Activated T-helper 17 cell treated with anti-CD3 and anti-CD28 coated beads, Interleukin-2, amount 50 U/mL, for 72 hours (primary cell): ENCODE measurements around the gene PLVAP. TPM values are rescaled to one million over a fixed set of nuclear protein-coding genes. Genes with fewer than 3 reads are reported as not detected.

Source experiments
- ATAC-seq: fragments of 150-1000 bp; cut with Tn5 transposase; replicated peaks from 2 replicates; pipeline ENCODE4 v1.10.0; 2021; ENCODE audit warnings: mild to moderate bottlenecking, moderate library complexity
- H3K27ac Mint-ChIP-seq: one replicate; pipeline ENCODE4 v1.8.0; 2022; ENCODE audit warnings: mixed read lengths
- H3K27me3 Mint-ChIP-seq: one replicate; pipeline ENCODE4 v1.8.0; 2022; ENCODE audit warnings: mixed read lengths
- H3K36me3 Mint-ChIP-seq: one replicate; pipeline ENCODE4 v1.8.0; 2022; ENCODE audit warnings: low read depth, mild to moderate bottlenecking, mixed read lengths
- H3K4me1 Mint-ChIP-seq: one replicate; pipeline ENCODE4 v1.8.0; 2022; ENCODE audit warnings: mixed read lengths
- H3K4me3 Mint-ChIP-seq: one replicate; pipeline ENCODE4 v1.8.0; 2022; ENCODE audit warnings: mild to moderate bottlenecking, mixed read lengths
- H3K9me3 Mint-ChIP-seq: one replicate; pipeline ENCODE4 v1.8.0; 2022; ENCODE audit warnings: mixed read lengths
- total RNA-seq, 2 donors: library from RNA; stranded (reverse); gene quantifications; one replicate each; pipeline ENCODE4 v1.2.3, GENCODE V29; 2022

The PLVAP gene
- total RNA-seq, 2 donors from 2014 or later: 0.53 TPM; not detected in 1

DNA sequence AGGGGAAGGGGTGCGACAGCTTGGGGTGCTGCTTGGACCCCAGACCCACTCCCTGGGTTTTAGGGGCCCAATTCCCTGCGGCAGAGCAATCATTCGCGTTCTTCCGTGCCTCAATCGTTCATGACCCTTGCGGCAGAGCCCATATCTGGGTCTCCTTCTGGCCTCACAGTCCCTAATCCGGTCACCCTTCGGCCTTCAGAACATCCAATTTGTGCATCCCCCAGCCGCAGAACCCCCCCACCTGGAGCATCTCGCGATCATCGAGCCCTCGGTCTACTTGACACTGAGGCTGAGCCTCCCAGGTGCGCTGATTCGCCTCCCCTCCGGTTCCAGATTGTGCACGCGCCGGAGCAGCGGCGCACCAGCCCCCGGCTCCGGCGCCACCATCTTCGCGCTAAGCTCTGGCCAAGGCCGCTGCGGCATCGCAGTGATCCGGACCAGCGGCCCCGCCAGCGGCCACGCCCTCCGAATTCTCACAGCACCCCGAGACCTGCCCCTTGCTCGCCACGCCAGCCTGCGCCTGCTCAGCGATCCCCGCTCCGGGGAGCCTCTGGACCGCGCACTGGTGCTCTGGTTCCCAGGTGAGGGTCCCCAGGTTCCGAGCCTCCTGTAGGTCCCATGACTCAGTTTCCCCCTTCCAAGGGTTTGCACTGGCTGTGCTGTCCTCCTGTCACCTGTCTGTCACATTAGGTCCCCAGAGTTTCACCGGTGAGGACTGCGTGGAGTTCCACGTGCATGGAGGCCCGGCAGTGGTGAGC lies 39.3 kb downstream of the PLVAP start:
- H3K27me3 Mint-ChIP-seq: no peaks in the 10 kb centered on the region
- H3K4me3 Mint-ChIP-seq: peak overlapping the region; percentile 86
- no peaks in the 10 kb centered on the region for H3K9me3 Mint-ChIP-seq
- peak overlapping the region; percentile 74 for H3K27ac Mint-ChIP-seq
- H3K36me3 Mint-ChIP-seq: no peaks in the 10 kb centered on the region
- peak; percentile 8 for ATAC-seq
- H3K4me1 Mint-ChIP-seq: peaks cover 17% of the 10 kb centered on the region

DNA sequence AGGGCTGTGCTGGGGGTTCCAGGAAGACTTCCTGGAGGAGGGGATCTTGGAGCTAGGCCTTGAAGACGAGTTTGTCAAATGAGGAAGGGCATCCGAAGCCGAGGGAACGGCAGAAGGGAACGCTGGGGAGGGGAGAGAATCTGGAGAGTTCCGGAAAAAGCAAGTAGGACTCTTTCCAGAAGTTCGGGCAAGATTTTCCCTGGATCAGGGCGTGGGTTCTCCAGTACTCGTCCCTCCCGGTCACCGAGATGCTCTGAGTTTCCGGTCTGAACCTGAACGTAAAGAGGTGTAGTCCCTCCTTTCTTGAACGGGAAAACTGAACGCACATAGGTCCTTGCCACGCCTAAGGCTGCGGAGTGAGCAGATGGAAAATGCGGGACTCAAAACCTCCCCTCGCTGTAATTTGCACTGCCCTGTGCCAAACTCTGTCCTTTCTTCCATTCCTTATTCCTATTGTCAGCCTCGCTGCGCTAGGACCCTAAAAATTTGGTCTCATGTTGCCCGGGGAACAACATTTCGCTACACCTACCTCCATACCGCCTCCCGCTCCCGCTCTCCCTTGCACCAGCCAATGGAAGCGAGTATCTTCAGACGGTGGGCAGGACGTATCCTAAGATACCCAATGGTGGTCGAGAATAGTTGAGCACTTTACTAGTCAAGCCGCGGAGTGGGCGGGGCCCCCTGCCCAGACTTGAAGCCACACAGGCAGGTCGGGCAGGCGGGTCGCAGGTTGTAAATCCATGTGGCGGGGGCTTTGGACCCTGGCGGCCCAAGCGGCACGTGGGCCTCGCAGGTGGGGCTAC lies 40.1 kb downstream of the PLVAP start, which contains the start of gene GTPBP3:
Gene GTPBP3 (plus strand): TSS at position 682 of the 803 bp plus-strand sequence. CDS start 59 bp downstream, at position 741.
- peak within 1 kb of the TSS; percentile 74 for H3K27ac Mint-ChIP-seq
- H3K36me3 Mint-ChIP-seq: no peaks in the 10 kb centered on the region
- H3K9me3 Mint-ChIP-seq: no peaks in the 10 kb centered on the region

DNA sequence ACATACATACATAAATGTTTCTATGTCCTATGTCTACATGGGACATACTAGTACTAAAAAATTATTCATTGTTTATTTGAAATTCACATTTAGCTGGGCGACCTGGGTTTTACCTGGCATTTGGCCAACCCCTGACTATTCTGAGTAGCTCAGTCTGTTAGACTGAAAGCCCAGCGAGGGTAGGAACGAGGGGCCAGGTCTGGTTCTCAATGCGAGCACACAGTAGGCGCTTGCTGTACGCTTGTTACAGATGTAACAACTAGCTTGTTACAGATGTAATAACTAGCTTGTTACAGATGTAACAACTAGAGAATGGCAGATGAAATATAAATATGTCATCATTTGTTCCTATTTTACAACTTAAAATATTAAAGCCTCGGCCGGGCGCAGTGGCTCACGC lies 41.6 kb downstream of the PLVAP start:
- H3K4me1 Mint-ChIP-seq: peaks cover 17% of the 10 kb centered on the region
- no peak for ATAC-seq
- no peaks in the 10 kb centered on the region for H3K36me3 Mint-ChIP-seq
- H3K9me3 Mint-ChIP-seq: no peaks in the 10 kb centered on the region
- no peaks in the 10 kb centered on the region for H3K27me3 Mint-ChIP-seq
- H3K27ac Mint-ChIP-seq: no peak overlapping the region
- peak overlapping the region; percentile 86 for H3K4me3 Mint-ChIP-seq

More for the DNA sequence above, 40.1 kb downstream of the PLVAP start, which contains the start of gene GTPBP3:
- H3K27me3 Mint-ChIP-seq: no peaks in the 10 kb centered on the region
- H3K4me1 Mint-ChIP-seq: peaks cover 17% of the 10 kb centered on the region
- peak within 1 kb of the TSS; percentile 86 for H3K4me3 Mint-ChIP-seq
- ATAC-seq: peak; percentile 95

DNA sequence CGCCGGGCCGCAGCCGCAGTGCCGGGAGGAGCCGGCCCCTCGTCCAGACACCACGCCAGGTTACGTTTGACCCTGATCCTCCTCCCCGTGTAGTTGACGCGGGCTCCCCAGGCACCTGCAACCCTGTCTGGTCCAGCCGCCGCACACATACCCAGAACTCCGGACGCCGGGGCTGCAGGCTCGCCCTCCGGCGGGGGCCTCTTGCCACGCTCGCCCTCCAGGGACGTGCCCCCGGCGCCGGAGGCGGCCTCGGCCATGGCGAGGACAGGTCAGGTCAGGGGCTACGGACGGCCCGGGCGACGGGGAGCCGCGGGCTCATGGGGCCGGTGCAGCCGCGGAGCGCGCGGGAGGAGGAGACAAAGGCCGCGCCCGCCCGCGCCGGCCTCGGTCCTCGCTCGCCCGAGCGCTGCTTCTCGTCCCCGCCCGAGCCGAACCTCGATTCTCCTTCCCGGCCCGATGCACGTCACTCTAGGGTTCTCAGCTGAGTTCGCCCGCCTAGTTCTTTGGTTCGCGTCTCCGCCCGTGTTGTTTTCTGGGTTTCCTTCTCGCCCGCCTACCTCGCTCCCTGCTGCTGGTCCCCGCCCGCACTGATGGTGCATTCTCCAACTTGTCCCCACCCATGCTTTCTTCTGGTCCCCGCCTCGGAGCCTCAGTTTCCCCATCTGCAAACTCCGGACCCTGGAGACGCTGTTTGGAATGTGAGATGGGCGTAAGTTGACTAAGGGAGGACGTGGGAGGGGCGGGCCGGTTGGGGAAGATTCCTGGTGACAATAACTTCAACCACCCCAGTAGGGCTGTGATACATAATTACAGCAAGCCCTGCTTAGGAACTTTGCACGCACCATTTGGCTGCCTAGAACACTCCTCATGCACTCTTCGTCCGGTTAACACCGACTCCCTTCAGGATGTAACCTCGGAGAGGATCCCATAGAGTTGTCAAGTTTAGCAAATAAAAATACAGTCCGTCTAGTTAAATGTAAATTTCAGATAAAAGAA lies 42.4 kb downstream of the PLVAP start, which contains the start of gene ANO8:
Gene ANO8 (minus strand): TSS at position 442 of the 996 bp plus-strand sequence. CDS start 185 bp downstream, at position 257.
- peak within 1 kb of the TSS; percentile 80 for H3K27ac Mint-ChIP-seq
- H3K36me3 Mint-ChIP-seq: no peaks in the 10 kb centered on the region
- no peaks in the 10 kb centered on the region for H3K9me3 Mint-ChIP-seq
- H3K4me1 Mint-ChIP-seq: peaks cover 17% of the 10 kb centered on the region
- H3K27me3 Mint-ChIP-seq: no peaks in the 10 kb centered on the region
- H3K4me3 Mint-ChIP-seq: peak within 1 kb of the TSS; percentile 86
- peak; percentile 8 for ATAC-seq

DNA sequence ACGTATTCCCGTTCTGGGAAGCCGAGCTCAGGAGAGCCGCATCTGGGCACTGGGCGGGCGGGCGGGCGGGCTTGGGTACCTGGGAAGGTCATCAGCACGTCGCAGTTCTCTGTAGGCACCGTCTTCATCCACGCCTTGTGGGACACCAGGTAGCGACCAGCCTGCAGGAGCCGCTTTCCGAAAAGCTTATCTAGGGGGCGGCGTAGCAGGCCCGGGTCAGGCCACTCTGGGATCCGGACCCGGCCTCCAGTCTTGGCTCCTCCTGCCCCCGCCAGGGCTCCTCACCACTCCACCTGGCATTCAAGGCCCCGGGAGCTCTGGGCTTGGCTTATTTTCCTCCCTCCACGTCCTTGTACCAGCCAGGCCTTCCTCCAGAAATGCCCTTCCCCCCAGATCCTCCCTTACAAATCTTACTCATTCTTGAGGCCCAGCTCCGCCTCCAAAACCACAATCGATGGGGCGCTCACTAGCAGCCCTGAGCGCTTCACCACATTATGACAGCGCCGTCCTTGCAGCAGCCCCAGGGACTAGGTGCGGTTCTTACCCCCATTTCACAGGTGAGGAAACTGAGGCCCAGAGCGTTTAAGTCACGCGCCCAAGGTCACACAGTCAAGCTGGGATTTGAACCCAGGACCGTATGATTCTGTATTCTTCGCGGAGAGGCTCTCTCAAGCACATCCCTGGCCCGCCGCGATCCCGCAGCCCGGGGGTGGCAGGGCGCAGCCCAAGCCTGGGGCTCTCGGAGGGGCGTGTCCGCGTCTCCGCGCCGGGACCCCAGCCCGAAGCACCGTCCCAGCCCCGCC lies 43.3 kb downstream of the PLVAP start:
- no peaks in the 10 kb centered on the region for H3K27me3 Mint-ChIP-seq
- H3K36me3 Mint-ChIP-seq: no peaks in the 10 kb centered on the region
- H3K9me3 Mint-ChIP-seq: no peaks in the 10 kb centered on the region
- peak overlapping the region; percentile 80 for H3K27ac Mint-ChIP-seq
- H3K4me1 Mint-ChIP-seq: peaks cover 17% of the 10 kb centered on the region
- ATAC-seq: peak; percentile 61
- H3K4me3 Mint-ChIP-seq: peak overlapping the region; percentile 86

DNA sequence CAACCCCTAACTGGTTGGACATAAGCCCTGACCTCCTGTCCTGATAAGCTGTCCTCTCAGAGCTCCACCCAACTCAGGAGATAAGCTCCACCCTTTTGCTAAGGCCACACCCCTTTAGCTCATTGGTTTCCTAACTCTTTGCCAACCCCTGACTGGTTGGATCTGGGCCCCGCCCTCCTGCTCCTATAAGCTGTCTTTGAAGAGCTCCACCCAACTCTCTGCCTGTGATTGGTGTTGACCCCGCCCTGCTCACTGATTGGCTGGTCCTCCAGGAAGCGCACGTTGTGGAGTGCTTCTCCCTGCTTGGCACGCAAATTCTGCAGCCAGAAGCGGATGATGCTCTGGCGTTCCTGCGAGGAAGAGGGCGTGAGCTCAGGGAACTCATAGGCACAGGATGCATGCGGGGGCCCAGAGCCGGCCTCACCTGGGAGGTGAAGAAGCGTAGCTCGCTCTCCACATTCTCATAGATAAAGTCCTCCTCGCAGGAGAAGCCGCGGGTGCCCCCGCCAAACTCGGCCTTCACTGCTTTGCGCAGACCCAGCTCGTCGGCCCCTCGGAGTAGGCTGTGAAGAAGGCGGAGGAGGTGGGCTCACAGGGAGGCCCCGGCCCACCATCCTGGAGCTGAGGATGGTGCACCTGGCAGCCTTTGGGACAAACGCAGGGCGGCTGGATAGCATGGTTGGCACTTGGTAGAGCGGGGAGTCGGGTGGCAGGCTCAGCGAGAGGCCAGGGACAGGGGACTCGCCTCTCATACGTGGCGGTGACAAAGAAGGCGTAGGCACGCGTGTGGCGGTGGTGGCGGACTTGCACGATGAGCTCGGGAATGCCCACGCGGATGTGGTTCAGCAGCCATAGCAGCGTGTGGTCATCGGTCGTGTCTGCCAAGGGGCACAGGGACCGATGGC lies 44.2 kb downstream of the PLVAP start:
- Mint-ChIP-seq H3K4me3 (peak overlapping the region; percentile 15), H3K27ac (no peak overlapping the region), H3K4me1 (peaks cover 17% of the 10 kb centered on the region), H3K36me3 (no peaks in the 10 kb centered on the region), H3K9me3 (no peaks in the 10 kb centered on the region), H3K27me3 (no peaks in the 10 kb centered on the region)
- ATAC-seq: peak; percentile 5

DNA sequence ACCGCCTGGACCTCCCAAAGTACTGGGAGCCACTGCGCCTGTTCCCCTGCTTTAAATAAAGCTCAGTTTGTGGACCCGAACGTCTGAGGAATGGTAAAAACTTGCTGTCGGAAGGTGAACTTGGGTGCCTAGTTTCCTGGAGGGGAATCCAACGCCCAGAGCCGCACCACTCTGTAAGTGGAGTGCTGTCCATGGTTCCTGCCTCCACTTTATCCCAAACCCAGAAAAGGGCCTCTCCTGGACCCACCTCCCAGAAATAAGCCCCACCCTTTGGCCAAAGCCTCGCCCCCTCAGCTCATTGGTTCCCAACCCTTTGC lies 44.8 kb downstream of the PLVAP start:
- H3K4me1 Mint-ChIP-seq: peaks cover 16% of the 10 kb centered on the region

DNA sequence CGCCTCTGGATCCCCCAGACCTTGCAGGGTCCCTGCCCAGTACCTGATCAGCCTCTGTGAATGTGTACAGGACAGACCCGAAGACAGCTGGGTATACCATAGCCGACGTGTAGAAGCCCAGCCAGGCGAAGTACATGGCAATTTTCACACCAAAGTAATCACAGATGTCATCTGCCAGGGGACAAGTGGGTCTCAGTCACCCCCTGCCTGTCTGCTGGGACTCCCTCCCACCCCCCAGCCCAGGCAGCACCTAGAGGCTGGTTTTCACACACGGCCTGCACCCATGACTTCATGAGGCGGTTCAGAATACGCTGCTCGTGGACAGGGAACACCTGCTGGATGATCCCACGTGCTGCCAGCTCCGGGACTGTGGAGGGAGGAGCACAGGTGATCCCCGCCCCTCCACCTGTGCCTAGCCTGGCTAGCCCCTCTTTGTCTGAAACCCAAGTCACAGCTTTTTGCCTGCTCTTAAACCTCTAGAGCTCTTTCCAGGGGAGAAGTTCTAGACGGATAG lies 46.0 kb downstream of the PLVAP start:
- peaks cover 12% of the 10 kb centered on the region for H3K4me1 Mint-ChIP-seq

More for the DNA sequence above, 44.8 kb downstream of the PLVAP start:
- Mint-ChIP-seq H3K4me3 (no peak overlapping the region), H3K27me3 (no peaks in the 10 kb centered on the region), H3K36me3 (no peaks in the 10 kb centered on the region), H3K27ac (no peak overlapping the region), H3K9me3 (no peaks in the 10 kb centered on the region)
- ATAC-seq: no peak

DNA sequence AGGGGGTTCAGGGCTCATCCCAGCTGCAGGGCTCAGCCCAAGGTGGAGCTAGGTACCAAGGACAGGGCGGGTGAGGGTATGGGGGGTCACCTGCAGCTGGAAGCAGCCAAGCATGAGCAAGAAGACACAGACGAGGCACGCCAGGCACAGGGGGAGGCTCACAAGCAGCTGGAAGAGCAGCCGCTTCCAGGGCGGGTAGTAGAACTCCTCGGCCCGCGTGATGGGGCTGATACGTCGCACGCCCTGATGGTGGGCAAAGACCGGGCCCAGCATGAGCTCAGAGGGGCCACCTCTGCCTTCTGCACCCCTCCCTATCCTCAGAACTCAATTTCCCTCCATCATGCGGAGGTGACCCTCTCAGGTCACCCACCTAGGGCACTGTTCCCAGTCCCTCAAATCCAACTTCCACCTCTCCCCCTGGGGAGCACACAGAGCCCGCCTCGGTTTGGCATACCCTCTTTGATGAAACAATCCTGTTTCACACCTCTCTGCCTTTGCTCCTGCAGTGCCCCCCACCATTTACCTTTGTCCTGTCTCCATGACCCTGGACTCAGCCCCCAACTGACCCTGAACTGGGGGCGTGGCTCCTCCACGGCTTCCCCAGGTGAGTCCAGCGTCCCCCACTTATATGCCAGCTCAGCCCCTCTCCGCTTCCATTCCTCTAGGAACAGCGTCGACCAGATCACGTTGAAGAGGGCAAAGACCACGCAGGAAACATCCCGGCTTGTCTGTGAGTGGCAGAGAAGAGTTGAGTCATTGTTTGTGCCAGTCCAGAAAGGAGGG lies 46.7 kb downstream of the PLVAP start:
- no peaks in the 10 kb centered on the region for H3K36me3 Mint-ChIP-seq
- H3K9me3 Mint-ChIP-seq: no peaks in the 10 kb centered on the region
- H3K4me3 Mint-ChIP-seq: peak overlapping the region; percentile 50
- H3K27me3 Mint-ChIP-seq: no peaks in the 10 kb centered on the region
- peaks cover 12% of the 10 kb centered on the region for H3K4me1 Mint-ChIP-seq
- H3K27ac Mint-ChIP-seq: no peak overlapping the region
- ATAC-seq: no peak

More for the DNA sequence above, 46.0 kb downstream of the PLVAP start:
- no peaks in the 10 kb centered on the region for H3K9me3 Mint-ChIP-seq
- no peaks in the 10 kb centered on the region for H3K36me3 Mint-ChIP-seq
- peak overlapping the region; percentile 50 for H3K4me3 Mint-ChIP-seq
- H3K27ac Mint-ChIP-seq: no peak overlapping the region
- no peak for ATAC-seq
- H3K27me3 Mint-ChIP-seq: no peaks in the 10 kb centered on the region

DNA sequence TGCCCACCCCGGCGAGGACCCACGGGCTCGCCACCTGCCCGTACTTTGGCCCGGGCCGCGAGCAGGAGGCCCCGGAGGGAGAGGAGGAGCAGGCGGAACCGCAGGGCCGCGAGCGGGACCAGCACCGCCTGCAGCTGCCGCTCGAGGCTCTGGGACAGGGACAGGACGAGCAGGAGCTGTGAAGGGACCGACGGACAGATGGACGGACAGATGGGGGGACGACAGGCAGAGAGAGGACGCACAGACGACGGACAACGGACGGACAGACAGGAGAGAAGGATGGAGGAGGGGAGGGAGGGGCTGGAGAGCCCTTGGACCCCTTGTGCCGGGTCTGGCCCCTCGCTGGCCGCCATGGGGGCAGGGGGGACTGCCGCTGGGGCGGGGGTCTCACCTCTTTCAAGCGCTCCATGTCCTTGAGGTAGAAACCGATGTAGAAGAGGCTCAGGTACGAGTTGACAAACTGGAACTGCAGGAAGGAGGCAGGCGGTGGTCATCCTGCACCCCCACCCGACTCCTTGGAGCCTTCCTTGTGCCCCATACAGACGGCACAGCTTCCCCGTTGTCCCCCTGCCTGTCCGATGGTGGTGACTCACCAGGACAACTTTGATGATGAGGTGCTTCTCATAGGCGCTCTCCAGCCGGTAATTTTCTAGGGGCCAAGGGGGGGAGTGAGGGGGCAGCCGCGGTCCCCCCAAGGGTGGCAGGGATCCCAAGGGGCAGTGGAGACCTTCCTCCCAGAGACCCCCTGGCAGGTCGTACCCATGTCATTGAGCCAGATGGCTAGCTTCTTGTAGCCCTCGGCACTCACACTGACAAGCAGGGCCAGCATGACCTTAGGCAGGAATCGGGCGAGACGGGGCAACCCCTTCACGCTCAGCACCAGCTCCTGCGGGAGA lies 47.5 kb downstream of the PLVAP start:
- H3K4me1 Mint-ChIP-seq: peaks cover 6% of the 10 kb centered on the region
- H3K27me3 Mint-ChIP-seq: no peaks in the 10 kb centered on the region
- peak overlapping the region; percentile 50 for H3K4me3 Mint-ChIP-seq
- no peaks in the 10 kb centered on the region for H3K36me3 Mint-ChIP-seq
- ATAC-seq: no peak
- no peak overlapping the region for H3K27ac Mint-ChIP-seq
- no peaks in the 10 kb centered on the region for H3K9me3 Mint-ChIP-seq
